Stomach (tissue), 4 donors: Measurements from ENCODE around the gene ARHGAP24.

ENCODE experiments used
- EP300 ChIP-seq: sonication (generic); formaldehyde crosslinking; IDR thresholded peaks from one replicate; pipeline ENCODE4 v1.6.1; 2017; ENCODE audit warnings: antibody characterized with exemption
- POLR2A ChIP-seq, 4 donors: fragments of 450-650 bp; IDR thresholded peaks; one replicate each; pipeline ENCODE4 v1.6.1; 2016; ENCODE audit warnings: antibody characterized with exemption in 4 of 4, control low read depth in 2 of 4, mild to moderate bottlenecking in 1 of 4, moderate library complexity in 1 of 4
- TF ChIP-seq, protein P1 (sequence below), 7 experiments: fragments of 450-650 bp in 4 of 7; fragments of 200-600 bp in 3 of 7; sonication (generic) in 3 of 7; IDR thresholded peaks; one replicate each; pipeline ENCODE4 v1.5.1; 2016 to 2019; ENCODE audit warnings: antibody characterized with exemption in 7 of 7, control low read depth in 2 of 7, mild to moderate bottlenecking in 1 of 7

GRCh38 chr4:85929961-85930665, 455.2 kb downstream of the ARHGAP24 start:
- TF ChIP-seq, protein P1, sequence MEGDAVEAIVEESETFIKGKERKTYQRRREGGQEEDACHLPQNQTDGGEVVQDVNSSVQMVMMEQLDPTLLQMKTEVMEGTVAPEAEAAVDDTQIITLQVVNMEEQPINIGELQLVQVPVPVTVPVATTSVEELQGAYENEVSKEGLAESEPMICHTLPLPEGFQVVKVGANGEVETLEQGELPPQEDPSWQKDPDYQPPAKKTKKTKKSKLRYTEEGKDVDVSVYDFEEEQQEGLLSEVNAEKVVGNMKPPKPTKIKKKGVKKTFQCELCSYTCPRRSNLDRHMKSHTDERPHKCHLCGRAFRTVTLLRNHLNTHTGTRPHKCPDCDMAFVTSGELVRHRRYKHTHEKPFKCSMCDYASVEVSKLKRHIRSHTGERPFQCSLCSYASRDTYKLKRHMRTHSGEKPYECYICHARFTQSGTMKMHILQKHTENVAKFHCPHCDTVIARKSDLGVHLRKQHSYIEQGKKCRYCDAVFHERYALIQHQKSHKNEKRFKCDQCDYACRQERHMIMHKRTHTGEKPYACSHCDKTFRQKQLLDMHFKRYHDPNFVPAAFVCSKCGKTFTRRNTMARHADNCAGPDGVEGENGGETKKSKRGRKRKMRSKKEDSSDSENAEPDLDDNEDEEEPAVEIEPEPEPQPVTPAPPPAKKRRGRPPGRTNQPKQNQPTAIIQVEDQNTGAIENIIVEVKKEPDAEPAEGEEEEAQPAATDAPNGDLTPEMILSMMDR (IDR thresholded peaks at IDR 0.05): no peak
- TF ChIP-seq POLR2A (IDR thresholded peaks at IDR 0.05) (no peak), EP300 (no peak)
